ENCODE data around the gene B3GNT8. TPM values are rescaled to one million over a fixed set of nuclear protein-coding genes. Genes with fewer than 3 reads are reported as not detected.

Gene B3GNT8
- total RNA-seq, 4 donors from 2014 or later = 0.49 to 12.6 (median 1.9) TPM

- no peak for TF ChIP-seq CTCF (IDR thresholded peaks at IDR 0.05; ENCODE audit: low read depth)
These were observed 5.9 kb downstream of the B3GNT8 start for GRCh38 chr19:41421314-41421713.

GRCh38 chr19:41420101-41420880 lies 6.9 kb downstream of the B3GNT8 start:
- TF ChIP-seq CTCF (IDR thresholded peaks at IDR 0.05; ENCODE audit: low read depth) = no peak

- no peak for TF ChIP-seq CTCF (IDR thresholded peaks at IDR 0.05; ENCODE audit: low read depth)
These were observed 10.9 kb downstream of the B3GNT8 start for GRCh38 chr19:41416194-41416674.

GRCh38 chr19:41415154-41415571 lies 12.0 kb downstream of the B3GNT8 start:
- TF ChIP-seq CTCF (IDR thresholded peaks at IDR 0.05; ENCODE audit: low read depth) = no peak

GRCh38 chr19:41414461-41414860 lies 12.7 kb downstream of the B3GNT8 start:
- TF ChIP-seq CTCF (IDR thresholded peaks at IDR 0.05; ENCODE audit: low read depth) = no peak

- TF ChIP-seq CTCF (IDR thresholded peaks at IDR 0.05; ENCODE audit: low read depth) = no peak
These were observed 13.2 kb downstream of the B3GNT8 start for GRCh38 chr19:41413947-41414346.

GRCh38 chr19:41412953-41413352 lies 14.2 kb downstream of the B3GNT8 start:
- TF ChIP-seq CTCF (IDR thresholded peaks at IDR 0.05; ENCODE audit: low read depth) = no peak
